ENCODE results near the gene GNB1L. TPM values are rescaled to one million over a fixed set of nuclear protein-coding genes. Genes with fewer than 3 reads are reported as not detected.

The GNB1L gene
- total RNA-seq: 10.9 and 13.6 TPM in 2 replicates

GRCh38 chr22:19854778-19855503 lies at the start of gene GNB1L, which contains the start of gene RTL10:
GNB1L (minus strand) TSS chr22:19854874; CDS start chr22:19821355, 33,519 bp downstream.
RTL10 (minus strand) TSS chr22:19854874; CDS start chr22:19852261, 2,613 bp downstream.

GRCh38 chr22:19760058-19760950 lies 94.4 kb downstream of the GNB1L start, which contains the start of gene TBX1:
TBX1 (plus strand) TSS chr22:19760778; CDS start chr22:19760844, 66 bp downstream.

Other genes with a start within 250 kb of the GNB1L start
- gene SEPTIN5, start 140.4 kb downstream of the GNB1L start, total RNA-seq: 23.3 and 31.2 TPM in 2 replicates
- 2.3 and 7.1 TPM in 2 replicates for gene GP1BB, start 131.3 kb downstream of the GNB1L start, total RNA-seq
- 0.24 and 0.65 TPM in 2 replicates for gene TBX1, start 94.1 kb downstream of the GNB1L start, total RNA-seq
- gene RTL10, start within 50 bp of the GNB1L start, total RNA-seq: 11.1 and 12.2 TPM in 2 replicates
- gene COMT, start 86.9 kb upstream of the GNB1L start, total RNA-seq: 279 and 286 TPM in 2 replicates
- 14.9 and 21.2 TPM in 2 replicates for gene TXNRD2, start 86.9 kb upstream of the GNB1L start, total RNA-seq
- 8.8 and 13.3 TPM in 2 replicates for gene ARVCF, start 161.9 kb upstream of the GNB1L start, total RNA-seq
- 19.1 and 20.1 TPM in 2 replicates for gene TANGO2, start 166.2 kb upstream of the GNB1L start, total RNA-seq
- 12.8 and 13.6 TPM in 2 replicates for gene DGCR8, start 225.4 kb upstream of the GNB1L start, total RNA-seq

Data from epithelial cell of alveolus of lung (primary cell).